ENCODE results near the gene SECISBP2L.

The SECISBP2L gene

GRCh38 chr15:49060710-49061495 lies 14.7 kb upstream of the SECISBP2L start:
- TF ChIP-seq FOXM1 (IDR thresholded peaks at IDR 0.05; ENCODE audit: borderline replicate concordance, low read depth) (no peak), RAD21 (IDR thresholded peaks at IDR 0.05; ENCODE audit: low read depth) (no peak), TEAD4 (IDR thresholded peaks at IDR 0.05) (no peak), USF1 (IDR thresholded peaks at IDR 0.05) (no peak), CEBPB (IDR thresholded peaks at IDR 0.05) (no peak), CREB1 (IDR thresholded peaks at IDR 0.05; ENCODE audit: low read depth) (no peak), MAX (IDR thresholded peaks at IDR 0.05) (no peak), TCF12 (IDR thresholded peaks at IDR 0.05; ENCODE audit: low read depth) (no peak), REST (IDR thresholded peaks at IDR 0.05; ENCODE audit: low read depth) (no peak), NFIC (IDR thresholded peaks at IDR 0.05) (no peak), YY1 (IDR thresholded peaks at IDR 0.05; ENCODE audit: low read depth) (no peak), ZBTB7A (IDR thresholded peaks at IDR 0.05; ENCODE audit: low read depth) (no peak), EGR1 (IDR thresholded peaks at IDR 0.05) (no peak)

GRCh38 chr15:49059491-49059890 lies 13.2 kb upstream of the SECISBP2L start:
- TF ChIP-seq YY1 (IDR thresholded peaks at IDR 0.05; ENCODE audit: low read depth), result no peak
- no peak for TF ChIP-seq REST (IDR thresholded peaks at IDR 0.05; ENCODE audit: low read depth)
- no peak for TF ChIP-seq FOXM1 (IDR thresholded peaks at IDR 0.05; ENCODE audit: borderline replicate concordance, low read depth)
- no peak for TF ChIP-seq EP300 (IDR thresholded peaks at IDR 0.05; ENCODE audit: borderline replicate concordance)
- TF ChIP-seq CREB1 (IDR thresholded peaks at IDR 0.05; ENCODE audit: low read depth), result no peak
- TF ChIP-seq TAF1 (IDR thresholded peaks at IDR 0.05; ENCODE audit: low read depth), result no peak
- TF ChIP-seq ZBTB7A (IDR thresholded peaks at IDR 0.05; ENCODE audit: low read depth), result no peak
- TF ChIP-seq USF1 (IDR thresholded peaks at IDR 0.05), result no peak
- no peak for TF ChIP-seq TCF12 (IDR thresholded peaks at IDR 0.05; ENCODE audit: low read depth)
- TF ChIP-seq EGR1 (IDR thresholded peaks at IDR 0.05), result no peak
- no peak for TF ChIP-seq TEAD4 (IDR thresholded peaks at IDR 0.05)
- no peak for TF ChIP-seq CEBPB (IDR thresholded peaks at IDR 0.05)
- no peak for TF ChIP-seq RAD21 (IDR thresholded peaks at IDR 0.05; ENCODE audit: low read depth)
- TF ChIP-seq MAX (IDR thresholded peaks at IDR 0.05), result no peak
- TF ChIP-seq NFIC (IDR thresholded peaks at IDR 0.05), result no peak

- TF ChIP-seq TAF1 (IDR thresholded peaks at IDR 0.05; ENCODE audit: low read depth) (no peak), EP300 (IDR thresholded peaks at IDR 0.05; ENCODE audit: borderline replicate concordance) (no peak)
Measured at GRCh38 chr15:49058559-49058958, 12.3 kb upstream of the SECISBP2L start.

- TF ChIP-seq MAX (IDR thresholded peaks at IDR 0.05) (no peak), NFIC (IDR thresholded peaks at IDR 0.05) (no peak), FOXM1 (IDR thresholded peaks at IDR 0.05; ENCODE audit: borderline replicate concordance, low read depth) (no peak), TAF1 (IDR thresholded peaks at IDR 0.05; ENCODE audit: low read depth) (no peak), TEAD4 (IDR thresholded peaks at IDR 0.05) (no peak), TCF12 (IDR thresholded peaks at IDR 0.05; ENCODE audit: low read depth) (no peak), RAD21 (IDR thresholded peaks at IDR 0.05; ENCODE audit: low read depth) (no peak), CEBPB (IDR thresholded peaks at IDR 0.05) (no peak), EP300 (IDR thresholded peaks at IDR 0.05; ENCODE audit: borderline replicate concordance) (no peak), ZBTB7A (IDR thresholded peaks at IDR 0.05; ENCODE audit: low read depth) (no peak), CREB1 (IDR thresholded peaks at IDR 0.05; ENCODE audit: low read depth) (no peak), REST (IDR thresholded peaks at IDR 0.05; ENCODE audit: low read depth) (no peak), EGR1 (IDR thresholded peaks at IDR 0.05) (no peak), YY1 (IDR thresholded peaks at IDR 0.05; ENCODE audit: low read depth) (no peak), USF1 (IDR thresholded peaks at IDR 0.05) (no peak)
Measured at GRCh38 chr15:49055630-49056029, 9.4 kb upstream of the SECISBP2L start.
